Middle frontal gyrus (tissue), 1 donor: ENCODE results near the gene MYO3B.

Experiments
- DNase-seq: peaks from one replicate; pipeline ENCODE4 v3.0.0-alpha.2; 2015; ENCODE audit warnings: low spot score; ENCODE audit errors: extremely low spot score

The MYO3B gene

GRCh38 chr2:170553748-170554147, 375.8 kb downstream of the MYO3B start:
- no peak for DNase-seq

DNA sequence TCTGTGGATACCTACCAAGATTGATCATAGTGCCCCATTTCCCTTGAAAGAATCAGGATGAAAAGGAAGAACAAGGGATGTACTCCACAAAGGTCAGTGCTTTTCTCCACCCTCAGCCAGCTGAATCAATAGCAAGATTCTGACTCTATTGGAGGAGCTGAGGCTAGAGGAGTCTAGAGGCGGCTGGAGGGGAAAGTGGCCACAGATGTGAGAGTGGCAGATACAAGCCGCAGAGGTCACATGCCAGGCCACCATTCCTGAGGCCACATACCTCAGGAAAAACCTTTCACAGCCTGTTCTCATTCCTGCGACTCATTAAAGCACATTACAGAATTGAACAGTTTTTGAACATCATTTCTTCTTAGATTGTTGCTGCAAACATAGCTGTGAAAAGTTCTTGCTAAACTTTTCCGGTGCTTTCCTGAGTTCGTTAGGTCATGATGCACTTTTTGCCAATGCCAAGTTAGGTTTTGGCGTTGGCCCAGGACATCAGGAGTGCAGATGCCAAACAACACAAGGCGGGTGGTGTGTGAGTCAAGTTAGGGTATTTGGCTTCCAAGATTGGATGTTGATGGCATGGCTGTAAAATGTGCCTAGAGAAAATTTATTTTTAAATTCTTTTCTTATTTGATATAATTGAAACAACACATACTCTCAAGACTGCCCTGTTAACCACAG, 376.5 kb downstream of the MYO3B start:
- DNase-seq, result no peak

GRCh38 chr2:170562928-170563327, 385.0 kb downstream of the MYO3B start:
- no peak for DNase-seq

DNA sequence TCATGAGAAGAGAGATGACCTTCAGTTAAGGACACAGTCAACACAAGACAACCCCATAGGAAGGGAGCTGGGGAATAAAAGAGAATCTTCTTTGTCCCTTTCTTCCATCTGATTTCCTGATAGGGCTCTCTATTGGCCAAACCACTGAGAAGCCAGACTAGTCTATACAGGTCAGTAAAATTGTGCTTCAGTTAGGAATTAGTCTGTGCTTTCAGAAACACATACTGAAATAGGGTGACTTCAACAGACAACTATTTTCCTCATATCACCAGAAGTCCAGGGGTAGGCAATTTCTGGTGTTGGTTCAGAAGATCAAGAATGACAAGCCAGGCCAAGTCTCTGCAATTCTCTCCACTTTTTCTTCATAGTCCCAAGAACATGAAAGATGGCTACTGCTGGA, 385.5 kb downstream of the MYO3B start:
- no peak for DNase-seq

DNA sequence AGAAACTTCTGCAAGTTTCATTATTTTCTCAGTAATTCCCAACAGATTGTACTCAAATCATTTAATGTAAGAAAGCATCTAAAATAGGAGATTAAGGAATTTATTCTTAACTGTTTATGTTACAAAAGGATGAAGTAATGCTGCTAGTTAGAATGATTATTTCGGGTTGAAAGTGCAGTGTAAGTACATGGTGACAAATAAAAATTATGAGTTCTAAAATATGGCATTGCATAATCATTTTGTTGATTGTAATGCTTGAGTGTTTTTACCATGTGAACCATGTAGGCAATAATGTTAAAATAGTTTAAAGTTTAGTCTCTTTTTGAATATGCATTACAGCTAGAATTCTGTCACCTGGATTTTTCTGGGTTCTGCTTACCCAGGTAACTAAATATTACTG, 388.2 kb downstream of the MYO3B start:
- DNase-seq, result no peak

- DNase-seq, result no peak
These were observed 389.5 kb downstream of the MYO3B start for GRCh38 chr2:170567429-170567828.

GRCh38 chr2:170568511-170568910, 390.6 kb downstream of the MYO3B start:
- DNase-seq, result no peak

DNA sequence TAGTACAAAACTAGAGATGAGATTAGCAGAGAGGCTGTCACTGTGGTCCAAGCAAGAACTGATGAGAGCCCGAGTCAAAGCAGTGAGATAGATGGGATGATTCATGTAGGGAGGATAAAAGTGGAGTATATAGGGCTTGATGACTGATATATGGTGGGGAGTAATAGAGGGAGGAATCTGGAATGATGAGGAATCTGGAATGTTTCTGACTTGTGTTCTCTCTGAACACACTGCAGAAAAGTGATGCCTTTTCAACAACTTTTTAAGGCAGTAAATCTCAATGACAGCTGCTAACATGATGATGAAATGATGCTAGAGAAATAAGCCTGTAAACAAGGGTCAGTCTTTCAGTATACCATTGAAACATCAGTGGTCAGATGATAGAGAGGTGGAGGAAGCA, 393.7 kb downstream of the MYO3B start:
- DNase-seq, result no peak

GRCh38 chr2:170573671-170574070, 395.7 kb downstream of the MYO3B start:
- no peak for DNase-seq

DNA sequence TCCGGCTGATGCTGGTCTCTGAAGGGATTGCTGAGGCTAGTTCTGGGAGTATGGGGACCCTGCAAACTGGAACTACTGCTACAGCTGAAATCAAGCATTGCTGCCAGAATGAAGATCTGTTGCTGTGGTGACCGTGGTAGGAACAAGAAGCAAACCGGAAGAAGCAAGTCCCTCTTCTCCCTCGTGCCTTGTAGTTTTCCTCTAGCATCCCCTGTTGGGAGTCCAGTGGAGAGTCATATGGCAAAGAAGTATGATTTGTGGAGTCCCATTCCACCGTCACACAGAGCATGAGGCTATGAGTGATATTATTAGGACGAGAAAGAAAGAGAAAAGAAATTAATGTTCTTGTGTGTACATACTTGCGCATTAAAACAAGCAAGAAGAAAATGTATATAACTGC, 398.3 kb downstream of the MYO3B start:
- DNase-seq, result no peak

DNA sequence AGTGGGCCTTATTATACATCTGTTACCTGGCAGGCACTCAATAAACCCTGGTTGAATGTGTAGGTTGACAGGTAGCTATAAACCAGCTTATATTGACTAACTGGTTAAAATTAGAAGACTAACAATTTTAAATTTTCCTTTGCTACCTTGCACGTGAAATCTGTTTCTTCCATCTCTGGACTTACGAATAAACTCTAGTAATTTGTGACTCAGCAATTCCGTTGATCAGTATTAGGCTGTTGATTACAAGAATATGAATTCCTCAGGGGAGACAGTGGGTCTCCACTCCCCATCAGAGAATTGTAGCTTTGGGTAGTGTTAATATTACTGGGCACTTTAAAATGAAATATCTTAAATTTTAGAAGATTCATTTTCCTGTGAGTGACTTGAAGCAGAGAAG, 399.4 kb downstream of the MYO3B start:
- no peak for DNase-seq

GRCh38 chr2:170578606-170579005, 400.7 kb downstream of the MYO3B start:
- no peak for DNase-seq

GRCh38 chr2:170579511-170579910, 401.6 kb downstream of the MYO3B start:
- DNase-seq, result no peak

GRCh38 chr2:170582313-170582712, 404.4 kb downstream of the MYO3B start:
- no peak for DNase-seq

DNA sequence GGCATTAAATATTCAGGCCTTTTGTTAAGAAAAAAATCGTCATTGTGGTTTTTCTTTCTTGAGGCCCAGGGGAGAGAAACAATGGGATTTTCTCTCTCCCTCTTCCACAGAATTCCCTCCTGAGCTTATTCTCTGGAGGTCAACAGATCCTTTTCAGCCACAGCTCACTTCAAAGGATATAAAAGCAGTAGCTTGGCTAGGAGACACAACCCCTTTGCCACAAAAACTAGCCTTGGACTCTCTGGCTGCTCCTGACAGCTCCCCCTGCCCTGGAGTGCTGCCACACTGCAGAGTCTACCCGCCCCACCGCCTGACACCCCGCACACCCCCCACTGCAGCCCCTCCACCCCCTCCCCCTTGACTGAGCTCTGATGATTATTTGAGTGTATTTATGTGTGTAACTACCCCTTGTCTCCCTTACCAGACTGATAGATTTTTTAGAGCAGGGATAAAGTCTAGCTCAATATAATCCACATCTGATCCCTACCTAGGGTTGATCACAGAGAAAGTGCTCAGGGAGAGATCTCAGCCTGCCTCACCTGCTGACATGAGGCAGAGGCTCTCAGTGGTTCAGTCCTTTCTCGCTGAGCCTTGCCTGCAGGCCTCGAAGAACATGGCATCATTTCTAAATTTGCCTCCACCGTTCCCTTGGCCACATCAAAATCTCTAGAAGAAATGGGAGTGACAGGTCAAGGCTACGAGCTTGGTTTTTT, 405.0 kb downstream of the MYO3B start:
- DNase-seq, result no peak

- DNase-seq, result no peak
These were observed 407.1 kb downstream of the MYO3B start for GRCh38 chr2:170585067-170585466.

DNA sequence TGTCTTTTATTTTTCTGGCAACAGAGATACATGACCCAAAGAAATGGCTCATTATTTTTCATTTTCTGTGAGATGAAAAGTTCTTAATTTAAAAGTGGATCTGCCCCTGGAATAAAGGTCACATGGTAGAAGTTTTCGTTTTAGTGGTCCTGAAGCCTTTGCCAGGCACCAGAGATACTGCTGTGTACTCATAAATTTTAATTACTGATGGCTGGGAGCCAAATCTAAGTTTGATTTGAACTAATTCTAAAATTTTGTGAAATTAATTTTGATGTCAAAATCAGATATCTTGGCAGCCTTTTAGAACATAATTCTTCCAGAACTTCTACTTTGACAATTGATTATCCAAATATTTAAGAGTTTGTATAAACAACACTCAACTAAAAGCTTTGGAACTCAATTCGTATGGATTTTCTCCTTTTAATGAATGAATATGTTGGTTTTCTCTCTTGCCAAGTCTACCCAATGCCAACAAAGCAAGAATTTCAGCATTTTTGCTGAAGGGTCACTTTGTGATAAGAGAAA, 408.7 kb downstream of the MYO3B start:
- no peak for DNase-seq

DNA sequence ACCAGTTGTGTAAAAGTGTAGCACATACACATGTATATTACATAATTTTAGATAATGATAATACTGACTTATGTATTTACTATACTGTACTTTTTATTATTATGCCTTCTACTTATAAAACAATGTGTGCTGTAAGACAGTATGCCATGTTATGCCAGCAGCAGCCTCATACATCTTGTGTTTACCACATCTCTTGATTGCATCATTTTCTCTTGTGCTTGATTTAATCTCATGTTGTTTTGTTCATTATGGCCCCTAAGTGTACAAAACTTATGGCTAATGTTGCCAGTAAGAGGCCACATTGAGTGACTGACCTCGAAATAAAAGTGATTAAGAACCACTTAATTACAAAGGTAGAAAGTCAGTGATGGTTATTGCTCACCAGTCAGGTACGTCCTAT, 409.2 kb downstream of the MYO3B start:
- no peak for DNase-seq

DNA sequence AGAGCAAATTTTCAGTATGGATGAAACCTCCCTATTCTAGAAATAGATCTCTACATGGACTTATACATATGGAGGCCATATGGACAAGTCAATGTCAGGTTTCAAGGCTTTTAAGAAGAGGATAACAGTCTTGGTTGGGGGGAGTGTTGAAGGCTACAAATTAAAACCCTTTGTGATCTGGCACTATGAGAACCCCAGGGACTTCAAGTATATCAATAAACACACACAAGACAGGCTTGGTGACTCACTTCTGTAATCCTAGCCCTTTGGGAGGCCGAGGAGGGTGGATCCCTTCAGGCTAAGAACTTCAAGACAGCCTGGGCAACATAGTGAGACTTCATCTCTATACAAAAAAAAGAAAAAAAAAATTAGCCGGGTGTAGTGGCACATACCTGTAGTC, 410.0 kb downstream of the MYO3B start:
- no peak for DNase-seq

DNA sequence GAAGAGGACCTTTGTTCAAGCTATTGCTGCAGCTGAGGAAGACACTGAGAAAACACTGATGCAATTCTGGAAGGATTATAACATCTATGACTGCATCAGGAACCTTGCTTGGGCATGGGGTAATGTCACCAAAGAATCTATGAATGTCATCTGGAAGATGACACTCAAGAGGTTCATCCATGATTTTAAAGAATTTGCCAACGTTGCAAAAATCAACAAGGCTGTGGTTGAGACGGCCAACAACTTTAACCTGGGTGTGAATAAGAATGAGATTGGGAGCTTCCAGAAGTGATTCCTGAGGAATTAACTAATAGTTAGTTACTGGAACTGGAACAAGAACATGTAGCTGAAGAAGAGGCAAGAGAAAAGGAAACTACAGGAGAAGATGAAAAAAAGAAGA, 410.8 kb downstream of the MYO3B start:
- DNase-seq, result no peak

DNA sequence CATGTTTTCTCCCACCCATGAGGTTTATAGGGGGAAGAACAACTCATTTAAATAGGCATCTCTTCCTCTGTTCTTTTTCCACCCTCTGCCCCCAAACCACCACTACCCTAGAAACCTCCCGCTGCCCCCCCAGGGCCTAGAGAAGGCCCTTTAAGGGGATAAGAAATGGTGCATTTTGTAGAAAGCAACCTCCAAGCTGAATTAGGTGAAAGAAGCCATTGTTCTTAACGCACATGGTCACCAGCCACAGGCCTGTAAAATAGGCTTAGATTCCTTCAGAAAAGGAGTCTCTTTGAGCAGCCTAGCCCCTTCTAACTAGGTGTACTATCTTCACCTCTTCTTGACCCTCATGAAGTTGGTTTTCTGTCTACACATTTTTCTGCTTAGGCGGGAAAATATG, 418.6 kb downstream of the MYO3B start:
- no peak for DNase-seq

DNA sequence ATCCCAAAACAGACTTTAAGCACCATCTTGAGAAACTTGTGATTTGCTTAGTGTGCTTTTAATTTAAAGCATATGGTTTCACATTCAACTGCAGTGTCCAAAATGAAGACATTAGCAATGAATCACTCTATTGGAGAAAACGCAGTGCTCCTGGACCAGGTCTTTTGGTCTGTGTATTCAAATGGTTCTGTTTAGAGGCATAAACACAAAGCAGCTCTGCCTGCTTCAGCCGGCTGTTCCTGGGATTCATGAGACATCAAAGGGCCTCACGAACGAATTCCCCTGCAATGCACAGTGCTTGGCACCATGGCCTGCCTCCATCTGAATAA, 420.1 kb downstream of the MYO3B start:
- DNase-seq, result no peak

GRCh38 chr2:170601489-170601888, 423.5 kb downstream of the MYO3B start:
- DNase-seq, result no peak
